Left cardiac atrium (tissue), 4 donors: Measurements from ENCODE around the gene MAMSTR. TPM values are rescaled to one million over a fixed set of nuclear protein-coding genes. Genes with fewer than 3 reads are reported as not detected.
A peak's percentile ranks its signal among the peaks of the same experiment; 100 is the strongest.

Experiments used
- ATAC-seq, 2 donors: fragments of 200-7000 bp; cut with Tn5 transposase; one replicate each; pipeline ENCODE4 v1.9.1; 2020; ENCODE audit warnings: mild to moderate bottlenecking in 2 of 2, moderate library complexity in 2 of 2
- DNase-seq: peaks from one replicate; pipeline ENCODE4 v3.0.0-alpha.2; 2020
- intact Hi-C, 2 donors: fragments of 100-400 bp; cut with DNase I; formaldehyde crosslinking; loops; one replicate each; pipeline versions ENCODE4 v1.14.1 to v1.15.1; 2022 to 2023
- total RNA-seq, 2 donors: library from RNA; stranded (reverse); fragmentation: NEBNext Ultra II Directional; extraction: Animal tissue kit (Norgen Biotek cat#: 25700); gene quantifications; one replicate each; pipeline ENCODE4 v1.2.1, GENCODE V29; 2021
- donor health status: DM: no; HTN: yes; CAD: no.
- donor health status: DM: no; HTN: yes; CAD: no; lungs with severe emphysema.
- donor health status: DM: yes; HTN: yes; CAD: no.
- donor health status: Dilated cardiomyopathy.

Gene MAMSTR
- total RNA-seq, 2 donors from 2014 or later: 1.6 to 3.2 TPM

DNA sequence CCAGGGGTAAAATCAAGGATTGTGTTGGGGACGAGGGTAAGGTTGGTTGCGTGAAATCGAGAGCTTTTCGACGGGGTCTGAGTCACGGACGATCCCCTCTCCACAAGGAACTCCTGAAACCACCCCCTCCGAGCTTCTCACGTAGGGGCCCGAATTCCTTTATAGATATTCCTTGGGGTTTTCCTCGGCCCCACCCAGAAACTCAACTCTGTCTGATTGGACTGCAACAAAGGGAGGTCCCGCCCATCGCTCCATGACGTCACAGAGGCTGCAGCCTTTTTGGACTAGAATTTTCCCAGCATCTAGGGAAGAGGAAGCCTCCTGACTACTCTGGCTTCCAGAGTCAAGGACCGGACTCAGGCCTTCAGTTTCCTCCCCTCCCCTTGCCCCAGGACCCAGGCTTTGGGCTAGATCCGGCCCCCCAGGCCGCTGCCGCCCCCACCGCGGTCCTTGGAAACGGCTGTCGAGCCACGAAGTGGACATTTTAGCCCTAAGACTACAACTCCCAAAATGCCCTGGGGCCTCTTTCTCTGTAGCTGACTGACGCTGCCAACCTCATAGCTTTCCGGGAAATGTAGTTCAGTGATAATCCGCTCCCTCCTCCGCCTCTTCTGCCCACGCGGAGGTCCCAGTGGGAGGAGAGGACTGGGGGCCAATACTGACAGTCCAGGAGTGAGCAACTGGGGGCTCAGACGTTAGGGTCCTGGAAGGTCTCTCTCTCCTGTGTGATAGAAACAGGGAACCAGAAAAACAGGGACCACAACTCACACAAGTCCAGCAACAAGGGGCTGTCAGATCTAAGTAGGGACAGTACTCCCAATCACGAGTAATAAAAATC lies 27.4 kb upstream of the MAMSTR start, which contains the start of gene IZUMO1:
TSS of gene IZUMO1 (minus strand) at position 172 of the 838 bp plus-strand sequence. CDS start 1,050 bp downstream, outside the sequence.
- peak; percentile 92 for DNase-seq
- intact Hi-C loops: no loop called here
- ATAC-seq: peak; percentile 87 to 91

DNA sequence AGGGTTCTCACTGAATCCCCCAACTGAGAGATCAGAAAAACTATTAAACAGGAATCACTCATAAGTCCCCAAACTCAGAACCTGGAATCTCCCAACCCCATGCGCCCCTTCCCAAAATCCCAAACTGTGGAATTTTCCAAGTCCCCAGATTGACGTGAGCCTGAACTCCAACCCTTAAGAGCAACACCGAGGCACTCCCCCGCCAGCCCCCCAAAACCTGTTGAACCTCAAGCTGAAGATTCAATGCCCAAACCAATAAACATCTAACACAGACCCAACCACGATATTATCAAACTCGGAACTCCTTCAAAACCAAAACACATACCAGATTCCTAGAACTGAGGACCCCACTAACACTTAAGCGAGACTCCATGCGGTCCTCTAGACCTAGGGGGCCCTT lies 26.6 kb upstream of the MAMSTR start:
- intact Hi-C loops: no loop called here
- ATAC-seq (no peak), DNase-seq (no peak)

DNA sequence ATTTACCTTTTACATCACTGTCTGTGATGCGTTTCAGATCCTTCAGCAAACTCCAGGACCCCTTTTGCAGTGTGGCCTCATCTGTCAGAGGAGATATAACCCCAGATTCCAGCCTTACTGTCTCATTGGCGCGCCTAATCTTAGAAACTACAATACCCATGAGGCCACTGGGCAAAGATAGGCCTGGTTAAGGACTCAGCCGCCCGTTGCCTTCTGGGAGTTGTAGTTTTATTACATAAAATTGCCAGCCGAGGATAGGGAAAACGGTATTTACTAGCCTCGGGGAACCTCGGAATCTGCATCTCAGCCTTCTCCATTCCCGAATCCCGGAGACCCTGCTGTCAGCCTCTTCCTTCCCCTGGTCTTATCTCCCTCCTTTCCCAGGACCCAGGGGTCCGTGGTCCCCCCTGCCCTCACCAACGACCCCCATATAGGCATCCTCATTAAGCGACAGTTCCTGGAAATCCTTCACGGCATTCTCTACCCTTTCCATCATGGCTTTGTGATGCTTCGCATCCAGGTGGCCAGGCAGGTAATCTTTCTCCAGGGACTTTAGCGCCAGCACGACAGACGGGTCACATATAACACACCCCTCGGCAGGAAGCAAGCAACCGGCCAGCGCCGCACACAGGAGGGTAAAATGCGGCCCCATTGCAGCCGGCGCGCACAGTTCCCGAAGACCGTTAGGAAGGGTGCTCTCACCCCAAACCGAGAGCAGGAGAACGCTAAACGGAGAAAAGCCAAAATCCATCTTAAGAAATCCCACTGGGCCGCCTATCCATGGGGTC lies 25.9 kb upstream of the MAMSTR start:
- intact Hi-C loops: no loop called here
- DNase-seq (peak; percentile 62), ATAC-seq (peak; percentile 31 to 39)

DNA sequence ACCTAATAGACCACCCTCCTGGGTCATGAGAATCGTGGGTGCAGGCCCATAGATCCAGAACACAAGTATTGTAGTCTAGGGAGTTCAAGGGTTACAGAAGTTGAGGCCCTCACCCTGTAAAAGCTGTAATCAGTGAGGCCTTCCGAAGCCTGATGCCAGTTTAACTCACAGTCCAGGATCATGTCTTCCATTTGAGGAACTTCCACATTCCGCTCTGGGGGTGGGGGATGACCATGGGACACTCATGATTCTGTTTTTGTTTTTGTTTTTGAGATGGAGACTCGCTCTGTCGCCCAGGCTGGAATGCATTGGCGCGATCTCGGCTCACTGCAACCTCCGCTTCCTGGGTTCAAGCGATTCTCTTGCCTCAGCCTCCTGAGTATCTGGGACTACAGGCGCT lies 22.6 kb upstream of the MAMSTR start:
- ATAC-seq (no peak), DNase-seq (no peak)
- intact Hi-C loops: no loop called here

DNA sequence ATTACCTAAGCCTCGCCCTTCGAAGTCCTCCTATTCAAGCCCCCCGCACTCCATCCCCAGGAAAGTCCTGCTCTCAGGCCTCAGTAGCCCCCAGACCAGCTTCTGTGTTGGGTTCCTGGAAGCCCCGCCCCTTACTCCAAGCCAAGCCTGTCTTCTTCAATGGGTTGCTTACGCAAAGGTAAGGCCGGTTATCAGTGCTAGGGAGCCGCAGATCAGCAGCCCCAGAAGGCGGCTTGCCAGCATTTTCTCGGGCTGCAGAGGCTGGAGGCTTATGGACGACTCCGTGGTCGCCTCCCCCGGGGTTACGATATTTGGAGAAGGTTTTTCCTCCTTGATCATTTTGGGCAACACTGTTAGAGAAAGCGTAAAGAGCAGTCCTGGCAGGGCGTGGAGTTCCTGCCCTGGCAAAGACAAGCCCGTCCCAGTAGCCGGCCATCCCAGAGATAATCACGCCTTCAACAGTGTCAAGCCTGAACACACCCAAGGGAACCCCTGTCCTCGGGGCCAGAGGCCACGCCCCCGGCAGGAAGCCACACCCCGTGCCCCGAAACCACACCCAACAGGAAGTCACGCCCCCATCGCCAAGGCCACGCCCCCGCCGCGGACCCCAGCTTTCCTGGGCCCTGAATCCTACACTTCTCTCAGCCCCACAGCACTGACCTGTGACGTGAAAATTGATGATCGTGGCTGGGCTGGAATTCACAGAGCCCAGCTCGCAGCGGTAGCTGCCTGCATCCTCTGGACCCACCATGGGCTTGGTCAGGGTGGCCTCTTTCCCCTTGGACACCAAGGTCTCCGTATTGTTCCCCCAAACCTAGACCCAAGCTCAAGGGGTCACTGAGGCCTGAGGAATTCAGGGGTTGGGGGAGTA lies 21.8 kb upstream of the MAMSTR start:
- ATAC-seq: peak in 1 of 2 donors; percentile 36
- intact Hi-C loops: no loop called here
- peak; percentile 77 for DNase-seq

DNA sequence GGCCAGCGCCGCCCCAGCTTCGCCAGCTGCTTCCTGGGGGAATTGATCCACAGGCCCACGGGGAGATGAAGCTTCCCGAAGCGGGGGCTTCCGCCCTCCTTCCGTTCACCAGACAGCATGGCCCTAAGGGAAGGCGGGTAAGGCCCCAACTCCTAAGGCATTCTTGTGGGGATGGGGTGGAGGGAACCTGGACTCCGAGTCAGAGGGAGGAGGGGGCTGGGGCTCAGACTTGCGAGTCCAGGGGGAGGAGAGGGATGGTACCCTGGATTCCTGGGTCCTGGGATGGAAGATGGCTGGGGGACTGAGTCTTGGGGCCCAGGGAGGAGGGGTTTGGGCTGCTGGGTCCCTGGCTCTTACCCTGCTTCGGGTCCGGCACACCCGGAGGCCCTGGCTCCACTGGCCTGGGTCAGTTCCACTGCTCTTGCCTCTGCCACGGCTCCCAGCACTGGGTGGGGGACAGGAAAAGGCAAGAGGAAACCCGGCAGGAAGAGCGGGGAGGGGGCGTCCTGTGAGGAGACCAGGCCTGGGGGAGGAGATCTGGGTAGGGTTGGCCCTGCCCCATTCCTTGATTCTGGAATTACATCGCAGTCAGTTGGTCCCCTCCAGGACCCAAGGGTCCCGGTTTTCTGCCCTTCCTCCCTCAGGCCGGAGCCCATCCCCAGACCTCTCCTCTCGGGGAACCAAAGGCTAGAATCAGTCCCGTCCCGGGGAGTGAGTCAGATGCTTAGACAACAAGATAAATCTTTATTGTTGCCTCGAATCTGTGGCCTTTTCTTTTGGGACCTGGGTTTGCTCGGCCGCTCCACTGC lies 20.8 kb upstream of the MAMSTR start, which contains the start of gene RASIP1:
TSS of gene RASIP1 (minus strand) at position 447 of the 809 bp plus-strand sequence. CDS start at position 119, 328 bp downstream.
- DNase-seq (peak; percentile 87), ATAC-seq (peak; percentile 32)
- intact Hi-C loops: no loop called here

DNA sequence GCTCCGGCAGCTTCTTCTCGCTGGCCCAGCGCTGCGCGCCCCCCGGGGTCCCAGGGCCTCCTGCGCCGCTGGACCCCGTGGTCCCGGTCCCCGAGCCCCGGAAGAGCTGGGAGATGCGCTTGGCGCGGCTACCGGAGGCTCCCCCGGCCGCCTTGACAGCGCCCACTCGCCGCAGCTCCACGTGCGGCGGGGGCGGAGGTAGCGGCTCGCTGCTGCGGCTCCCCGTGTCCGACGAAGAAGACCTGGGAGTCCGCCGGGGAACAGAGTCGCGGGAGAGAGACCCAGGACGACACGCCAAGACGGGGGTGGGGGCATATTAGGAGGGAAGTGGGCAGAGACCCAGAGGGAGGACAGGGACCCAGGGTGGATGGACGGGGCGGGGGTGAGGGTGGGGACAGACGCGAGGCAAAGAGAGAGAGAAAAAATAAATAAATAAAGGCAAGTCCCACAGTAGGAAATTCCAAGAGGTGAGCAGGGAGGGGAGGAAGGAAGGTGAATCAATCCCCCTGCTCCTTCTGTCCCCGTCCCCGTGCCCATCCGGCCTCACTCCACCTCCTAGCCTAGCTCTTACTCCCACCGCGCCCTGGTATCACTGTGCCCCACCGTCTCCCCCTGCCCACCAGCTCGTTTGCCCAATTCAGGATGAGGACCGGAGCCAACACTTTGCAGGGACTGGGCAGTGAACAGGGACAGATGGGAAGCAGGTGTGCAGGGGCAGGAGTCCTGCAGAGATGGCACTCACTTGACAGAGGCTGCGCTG lies 20.1 kb upstream of the MAMSTR start:
- ATAC-seq (no peak), DNase-seq (no peak)
- intact Hi-C loops: loop anchor here in 1 of 2 donors (10.0 kb wide), 1 partner anchor 65 kb away; the partner anchor contains the start of gene NTN5

DNA sequence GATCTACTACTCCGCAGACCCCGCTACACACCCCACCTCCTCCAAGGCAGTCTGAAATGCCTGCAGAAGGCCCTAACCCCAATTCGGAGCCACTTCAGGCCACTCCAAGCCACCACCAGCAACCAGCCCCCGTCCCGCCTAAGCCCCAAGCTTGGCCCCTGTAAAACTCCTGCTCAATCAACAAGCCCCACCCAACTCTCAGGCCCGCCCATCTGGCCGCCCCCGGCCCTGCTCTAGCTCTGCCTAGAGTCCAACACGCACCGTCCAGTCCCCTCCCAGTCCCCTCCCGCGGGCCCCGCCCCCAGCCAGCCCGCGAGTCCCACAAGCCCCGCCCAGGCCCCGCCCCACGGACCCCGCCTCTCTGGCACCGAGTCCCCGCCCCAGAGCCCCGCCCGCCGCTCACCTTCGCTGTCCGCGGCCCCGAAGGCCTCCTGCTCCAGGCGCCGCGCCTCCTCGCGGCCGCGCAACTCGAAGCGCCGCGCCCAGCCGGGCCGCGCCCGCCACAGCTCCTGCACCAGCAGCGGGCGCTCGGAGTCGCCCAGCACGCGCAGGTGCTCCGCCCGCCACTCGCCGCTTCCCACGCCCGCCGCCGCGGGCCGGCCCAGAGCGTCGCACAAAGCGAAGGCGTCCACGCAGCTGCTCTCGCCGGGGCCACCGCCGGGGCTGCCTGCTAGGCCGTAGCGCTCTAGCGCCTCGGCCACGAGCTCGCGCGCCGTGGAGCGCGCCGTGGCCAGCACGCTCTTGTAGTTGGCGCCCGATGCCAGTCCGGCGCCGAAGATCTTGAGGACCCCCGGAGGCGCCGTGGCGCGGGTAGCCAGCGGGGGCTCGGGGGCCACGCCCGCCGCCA lies 19.3 kb upstream of the MAMSTR start:
- peak; percentile 95 for DNase-seq
- ATAC-seq: peak; percentile 92 to 93
- intact Hi-C loops: loop anchor here in 1 of 2 donors (10.0 kb wide), 1 partner anchor 64 kb away; the partner anchor contains the start of gene NTN5

DNA sequence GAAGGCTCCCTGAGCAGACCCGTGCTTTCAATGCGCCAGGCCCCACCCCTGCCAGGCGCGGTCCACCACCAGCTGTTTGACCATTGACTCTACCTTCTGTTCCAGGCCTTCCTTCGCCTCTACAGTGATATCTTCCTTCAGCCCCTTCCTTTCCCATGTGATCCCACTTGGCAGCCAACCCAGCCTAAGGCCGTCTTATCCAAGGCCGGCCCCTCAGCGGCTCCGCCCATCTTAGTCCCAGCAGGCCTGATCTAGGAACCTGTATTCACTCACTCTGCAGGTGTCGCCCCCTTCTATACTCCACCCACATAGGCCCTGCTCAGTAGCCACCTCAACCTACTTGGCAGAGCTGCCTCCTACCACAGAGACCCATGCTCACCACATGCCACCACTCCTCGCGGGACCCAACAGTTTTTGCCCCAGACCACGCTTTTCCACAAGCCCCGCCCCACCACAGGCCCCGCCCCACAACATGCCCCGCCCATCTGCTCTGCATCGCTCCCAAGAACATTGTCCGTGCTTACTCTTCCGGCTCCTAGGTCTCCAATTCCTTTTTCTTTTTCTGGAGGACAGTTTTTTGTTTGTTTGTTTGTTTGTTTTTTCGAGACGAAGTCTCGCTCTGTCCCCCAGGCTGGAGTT lies 18.0 kb upstream of the MAMSTR start:
- DNase-seq (peak; percentile 71), ATAC-seq (no peak)
- intact Hi-C loops: loop anchor here in 1 of 2 donors (10.0 kb wide), 1 partner anchor 63 kb away; the partner anchor contains the start of gene NTN5

DNA sequence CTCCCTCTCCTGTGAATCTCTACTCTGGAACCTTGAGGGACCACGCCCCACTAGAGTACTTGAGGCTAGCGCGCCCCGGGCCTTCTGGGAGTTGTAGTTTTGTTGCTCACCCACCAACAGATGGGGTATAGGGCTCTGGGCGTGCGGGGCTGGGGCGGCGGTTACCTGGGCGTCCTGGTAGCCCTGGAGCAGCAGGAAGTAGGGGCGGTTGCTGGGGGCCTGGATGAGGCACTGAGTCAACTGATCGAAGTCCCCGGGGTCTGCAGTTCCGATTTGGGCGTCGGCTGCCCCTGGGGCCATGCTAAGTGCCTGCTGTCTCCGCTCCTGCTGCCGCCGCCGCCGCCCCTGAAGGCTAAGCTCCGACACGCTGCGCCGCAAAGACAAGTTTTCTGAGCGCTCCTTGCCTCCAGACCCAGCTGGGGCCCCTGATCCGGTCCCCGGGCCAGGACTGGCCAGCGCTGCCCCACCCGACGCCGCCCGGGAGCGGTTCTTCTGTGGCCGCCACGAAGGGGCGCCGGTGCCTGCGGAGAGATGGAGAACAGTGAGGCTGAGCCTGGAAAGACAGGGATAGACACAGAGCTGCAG lies 15.6 kb upstream of the MAMSTR start:
- DNase-seq (no peak), ATAC-seq (no peak)
- intact Hi-C loops: loop anchor here in 1 of 2 donors (10.0 kb wide), 1 partner anchor 60 kb away; the partner anchor contains the start of gene NTN5

DNA sequence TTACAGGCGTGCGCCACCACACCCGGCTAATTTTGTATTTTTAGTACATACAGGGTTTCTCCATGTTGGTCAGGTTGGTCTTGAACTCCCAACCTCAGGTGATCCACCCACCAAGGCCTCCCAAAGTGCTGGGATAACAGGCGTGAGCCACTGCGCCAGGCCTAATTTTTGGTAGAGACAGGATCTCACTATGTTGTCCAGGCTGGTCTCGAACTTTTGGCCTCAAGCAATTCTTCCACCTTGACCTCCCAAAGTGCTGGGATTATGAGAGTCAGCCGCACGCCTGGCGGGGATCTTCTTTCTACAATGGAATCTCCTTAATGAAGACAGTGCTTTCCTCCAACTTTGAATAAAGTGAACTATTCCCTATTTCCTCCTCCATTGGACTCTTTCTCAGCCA lies 15.1 kb upstream of the MAMSTR start:
- DNase-seq (no peak), ATAC-seq (no peak)
- intact Hi-C loops: loop anchor here in 1 of 2 donors (10.0 kb wide), 1 partner anchor 60 kb away; the partner anchor contains the start of gene NTN5

DNA sequence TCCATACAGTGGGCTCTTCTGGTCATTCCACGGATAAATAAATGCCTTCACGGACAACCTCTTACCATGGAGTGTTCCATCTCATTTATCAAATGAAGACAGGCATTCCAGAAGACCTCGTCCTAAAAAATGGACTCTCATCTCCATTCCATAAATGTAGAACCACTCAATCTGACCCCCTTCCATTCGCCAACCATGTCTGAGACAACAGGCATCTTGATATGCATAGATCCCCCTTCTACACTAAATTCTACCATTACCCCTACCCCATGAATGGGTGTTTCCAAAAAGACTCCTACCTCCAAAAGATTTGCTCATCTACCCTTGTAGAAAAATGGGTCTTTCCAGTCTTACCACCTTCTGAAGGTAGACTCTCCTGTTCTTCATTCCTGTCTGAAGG lies 11.9 kb upstream of the MAMSTR start:
- DNase-seq (no peak), ATAC-seq (no peak)
- intact Hi-C loops: loop anchor here in 1 of 2 donors (10.0 kb wide), 1 partner anchor 57 kb away; the partner anchor contains the start of gene NTN5

DNA sequence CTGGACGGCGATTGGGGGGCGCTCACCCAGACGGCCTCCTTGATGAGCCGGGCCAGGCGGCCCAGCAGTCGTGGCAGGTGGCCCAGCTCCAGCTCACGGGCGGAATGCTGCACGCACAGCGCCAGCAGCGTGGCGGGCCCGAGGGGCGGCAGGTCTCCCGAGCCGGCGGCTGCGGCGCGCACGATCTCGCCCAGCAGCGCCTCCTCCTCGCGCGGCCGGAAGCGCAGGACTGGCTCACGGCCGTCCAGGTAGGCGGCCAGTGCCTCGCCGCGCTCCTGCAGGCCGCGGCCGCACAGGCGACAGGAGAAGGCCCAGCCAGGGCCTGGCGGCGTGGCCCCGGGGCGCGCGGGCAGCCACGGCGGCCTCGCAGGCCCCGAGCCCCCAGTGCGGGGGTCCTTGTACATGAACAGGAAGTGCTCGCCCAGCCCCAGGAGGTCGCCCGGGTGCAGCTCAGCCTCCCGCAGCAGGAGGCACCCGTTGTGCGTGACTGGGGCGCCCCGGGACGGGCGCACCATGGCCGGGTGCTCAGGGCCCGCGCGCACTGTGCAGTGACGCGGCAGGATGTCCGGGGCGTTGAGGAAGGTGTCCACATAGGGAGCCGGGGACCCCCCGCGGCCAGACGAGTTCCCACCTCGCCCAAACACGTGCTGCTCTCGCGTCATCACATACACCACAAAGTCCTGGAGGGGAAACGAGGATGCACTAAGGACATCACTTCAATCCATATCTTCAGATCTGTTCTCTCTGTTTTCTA lies 9.6 kb upstream of the MAMSTR start:
- peak in 1 of 2 donors; percentile 9 for ATAC-seq
- no peak for DNase-seq
- intact Hi-C loops: no loop called here

DNA sequence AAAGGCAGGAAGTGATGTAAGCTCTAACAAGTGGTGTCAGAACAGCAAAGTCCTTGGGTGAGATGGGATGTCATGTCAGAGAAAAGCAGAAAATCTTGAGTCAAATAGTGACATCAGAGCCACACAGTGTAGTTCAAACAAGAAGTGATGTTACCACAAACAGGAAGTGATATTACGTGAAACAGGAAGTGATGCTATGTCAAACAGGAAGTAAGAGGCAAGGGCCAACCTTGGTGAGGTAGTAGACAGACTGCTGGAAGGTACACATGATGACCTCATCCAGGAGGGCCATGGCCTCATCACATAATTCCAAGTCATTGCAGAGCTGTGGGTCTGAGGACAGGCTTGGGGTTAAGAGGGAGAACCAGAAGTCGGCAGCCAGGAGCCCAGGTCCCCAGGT lies 7.0 kb upstream of the MAMSTR start:
- intact Hi-C loops: no loop called here
- DNase-seq (no peak), ATAC-seq (no peak)
